Left ventricle myocardium inferior (tissue), 1 donor: ENCODE results near the gene RASSF7. TPM values are rescaled to one million over a fixed set of nuclear protein-coding genes. Genes with fewer than 3 reads are reported as not detected.
"Not testable (repeated sequence)": the region's sequence is repeated elsewhere in the genome, so short reads cannot be mapped to it uniquely, and the experiment has no call there.

Experiments used
- DNase-seq: peaks from one replicate; pipeline ENCODE4 v3.0.0-alpha.2; 2020
- H3K27ac ChIP-seq: fragments of 200-600 bp; replicated peaks from 2 replicates; pipeline ENCODE4 v1.8.0; 2021
- H3K27me3 ChIP-seq: fragments of 200-600 bp; 2 replicates; pipeline ENCODE4 v1.8.0; 2021; ENCODE audit warnings: low read depth
- H3K36me3 ChIP-seq: fragments of 200-600 bp; 2 replicates; pipeline ENCODE4 v1.8.0; 2021
- H3K4me1 ChIP-seq: fragments of 200-600 bp; 2 replicates; pipeline ENCODE4 v1.8.0; 2021
- H3K4me3 ChIP-seq: fragments of 200-600 bp; 2 replicates; pipeline ENCODE4 v1.8.0; 2021; ENCODE audit warnings: mild to moderate bottlenecking, moderate library complexity
- H3K9me3 ChIP-seq: fragments of 200-600 bp; replicated peaks from 2 replicates; pipeline ENCODE4 v1.8.0; 2021
- intact Hi-C: fragments of 100-400 bp; cut with micrococcal nuclease; formaldehyde crosslinking; loops from one replicate; pipeline ENCODE4 v1.11.0; 2022
- total RNA-seq: library from RNA; stranded (reverse); fragmentation: NEBNext Ultra II Directional; extraction: Animal tissue kit (Norgen Biotek cat#: 25700); gene quantifications from one replicate; pipeline ENCODE4 v1.2.1, GENCODE V29; 2021
- TF ChIP-seq, protein P1 (sequence below): fragments of 200-600 bp; IDR thresholded peaks from 2 replicates; pipeline ENCODE4 v1.8.0; 2021; ENCODE audit warnings: antibody characterized with exemption, mild to moderate bottlenecking, borderline replicate concordance
- donor health status: DM: no; HTN: yes; CAD: no; lungs with severe emphysema.

The RASSF7 gene
- total RNA-seq, 1 donor from 2014 or later = 4.5 TPM

DNA sequence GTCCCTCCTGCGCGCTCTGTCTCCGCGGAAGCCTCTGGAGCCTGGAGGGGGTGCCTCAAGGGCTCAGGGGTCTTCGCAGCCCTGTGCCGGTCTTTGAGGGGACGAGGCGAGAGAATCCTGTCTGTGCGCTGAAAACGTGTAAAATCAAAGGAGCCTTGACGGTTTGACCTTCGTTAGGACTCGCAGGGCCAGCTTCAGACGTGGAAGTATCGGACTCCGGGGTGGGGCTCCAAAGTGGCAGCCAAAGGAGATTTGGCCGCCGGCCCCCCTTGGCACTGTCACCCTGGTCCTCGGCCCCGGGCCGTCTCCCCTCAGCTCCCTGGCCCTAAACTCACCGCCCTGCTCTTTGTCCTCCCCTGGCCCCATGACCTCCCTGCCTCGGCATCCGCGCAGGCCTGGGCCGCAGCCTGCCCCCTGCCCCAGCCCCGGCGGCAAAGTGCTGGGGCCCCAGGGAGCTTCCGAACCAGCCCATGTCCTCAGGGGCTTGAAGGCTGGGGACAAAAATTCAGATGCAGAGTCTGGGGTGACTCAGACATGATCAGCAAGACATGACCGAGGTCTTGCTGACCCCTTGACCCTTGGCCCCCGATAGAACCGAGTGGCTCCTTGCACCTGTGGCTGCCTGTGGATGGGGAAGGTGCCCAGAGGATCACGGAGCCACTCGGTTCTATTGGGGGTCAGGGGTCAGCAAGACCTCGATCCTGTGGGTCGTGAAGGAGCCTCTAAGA is 8.6 kb downstream of the RASSF7 start:
- H3K36me3 ChIP-seq = no peaks in the 10 kb centered on the region
- peak; percentile 77 for DNase-seq
- H3K9me3 ChIP-seq = no peaks in the 10 kb centered on the region
- no peaks in the 10 kb centered on the region for H3K27me3 ChIP-seq
- peaks cover 39% of the 10 kb centered on the region for H3K4me1 ChIP-seq
- peak overlapping the region; percentile 99 for H3K27ac ChIP-seq
- intact Hi-C loops = no loop called here
- TF ChIP-seq, protein P1, sequence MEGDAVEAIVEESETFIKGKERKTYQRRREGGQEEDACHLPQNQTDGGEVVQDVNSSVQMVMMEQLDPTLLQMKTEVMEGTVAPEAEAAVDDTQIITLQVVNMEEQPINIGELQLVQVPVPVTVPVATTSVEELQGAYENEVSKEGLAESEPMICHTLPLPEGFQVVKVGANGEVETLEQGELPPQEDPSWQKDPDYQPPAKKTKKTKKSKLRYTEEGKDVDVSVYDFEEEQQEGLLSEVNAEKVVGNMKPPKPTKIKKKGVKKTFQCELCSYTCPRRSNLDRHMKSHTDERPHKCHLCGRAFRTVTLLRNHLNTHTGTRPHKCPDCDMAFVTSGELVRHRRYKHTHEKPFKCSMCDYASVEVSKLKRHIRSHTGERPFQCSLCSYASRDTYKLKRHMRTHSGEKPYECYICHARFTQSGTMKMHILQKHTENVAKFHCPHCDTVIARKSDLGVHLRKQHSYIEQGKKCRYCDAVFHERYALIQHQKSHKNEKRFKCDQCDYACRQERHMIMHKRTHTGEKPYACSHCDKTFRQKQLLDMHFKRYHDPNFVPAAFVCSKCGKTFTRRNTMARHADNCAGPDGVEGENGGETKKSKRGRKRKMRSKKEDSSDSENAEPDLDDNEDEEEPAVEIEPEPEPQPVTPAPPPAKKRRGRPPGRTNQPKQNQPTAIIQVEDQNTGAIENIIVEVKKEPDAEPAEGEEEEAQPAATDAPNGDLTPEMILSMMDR = no peak
- peak overlapping the region; percentile 84 for H3K4me3 ChIP-seq

DNA sequence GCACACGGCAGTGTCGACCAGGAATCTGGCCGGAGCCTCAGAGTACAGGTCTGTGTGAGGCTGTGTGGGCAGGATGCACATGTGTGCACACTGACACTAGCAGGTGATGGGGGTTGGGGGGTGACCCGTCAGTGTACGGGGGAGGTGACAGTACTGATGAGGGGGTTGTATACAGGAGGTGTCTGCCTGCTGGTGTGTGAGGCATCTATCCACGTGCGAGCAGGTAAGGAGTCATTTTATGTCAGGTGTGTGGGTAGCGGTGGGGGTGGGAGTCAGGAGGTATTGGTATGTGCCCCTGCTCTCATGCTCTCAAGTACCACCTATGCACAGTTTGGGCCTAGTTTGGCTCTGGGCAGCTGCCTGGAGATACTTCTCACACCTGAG is 11.0 kb downstream of the RASSF7 start:
- no peak for DNase-seq

DNA sequence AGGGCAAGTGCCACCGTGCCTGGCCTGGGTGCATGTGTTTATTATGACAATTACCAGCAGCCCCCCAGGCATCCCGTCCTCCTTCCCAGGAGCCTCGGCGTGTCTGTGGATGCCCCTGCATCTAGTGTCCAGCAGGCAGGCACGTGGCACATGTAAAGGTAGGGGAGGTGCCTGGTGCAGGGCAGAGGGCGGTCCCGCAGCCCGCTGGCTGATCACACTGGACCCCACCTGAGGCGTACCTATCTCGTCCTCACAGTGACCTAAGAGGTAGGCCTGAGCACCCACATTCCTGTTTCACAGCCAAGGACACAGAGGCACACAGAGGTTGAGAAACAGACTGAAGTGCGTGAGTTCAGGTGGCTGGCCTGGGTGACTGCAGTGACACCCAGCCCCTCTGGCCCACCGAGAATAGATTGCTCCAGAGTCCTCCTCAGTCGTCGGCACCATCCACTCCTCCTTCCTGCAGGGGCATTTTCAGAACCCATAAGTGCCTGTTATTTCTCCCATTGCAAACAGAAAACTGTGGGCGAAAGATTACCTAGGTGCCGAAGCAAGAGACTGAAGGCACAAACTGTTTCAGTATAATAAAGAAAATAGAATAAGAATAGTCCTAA is 12.5 kb downstream of the RASSF7 start:
- TF ChIP-seq, protein P1 = no peak
- Histone ChIP-seq H3K9me3 (no peaks in the 10 kb centered on the region), H3K36me3 (no peaks in the 10 kb centered on the region), H3K27ac (no peak overlapping the region), H3K4me3 (no peak overlapping the region), H3K27me3 (no peaks in the 10 kb centered on the region), H3K4me1 (peaks cover 49% of the 10 kb centered on the region)
- DNase-seq = no peak
- intact Hi-C loops = no loop called here

More for the DNA sequence above, 11.0 kb downstream of the RASSF7 start:
- Histone ChIP-seq H3K4me3 (no peak overlapping the region), H3K27me3 (no peaks in the 10 kb centered on the region), H3K27ac (no peak overlapping the region), H3K36me3 (no peaks in the 10 kb centered on the region), H3K9me3 (no peaks in the 10 kb centered on the region), H3K4me1 (peaks cover 48% of the 10 kb centered on the region)
- TF ChIP-seq, protein P1 = no peak
- intact Hi-C loops = no loop called here

DNA sequence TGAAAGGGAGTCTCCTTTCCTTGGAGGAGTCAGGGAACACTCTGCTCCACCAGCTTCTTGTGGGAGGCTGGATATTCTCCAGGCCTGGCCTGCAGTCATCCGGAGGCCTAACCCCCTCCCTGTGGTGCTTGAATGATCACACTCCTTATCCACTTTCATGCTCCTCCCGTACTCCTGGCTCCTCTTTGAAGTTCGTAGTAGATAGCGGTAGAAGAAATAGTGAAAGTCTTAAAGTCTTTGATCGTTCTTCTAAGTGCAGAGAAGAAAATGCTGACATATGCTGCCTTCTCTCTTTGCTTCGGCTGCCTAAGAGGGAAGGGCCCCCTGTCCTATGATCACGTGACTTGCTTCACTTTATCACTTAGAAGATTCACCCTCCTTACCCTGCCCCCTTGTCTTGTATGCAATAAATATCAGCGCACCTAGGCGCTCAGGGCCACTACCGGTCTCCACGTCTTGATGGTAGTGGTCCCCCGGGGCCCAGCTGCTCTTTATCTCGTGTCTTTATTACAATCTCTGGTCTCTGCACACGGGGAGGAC is 13.3 kb downstream of the RASSF7 start:
- H3K27me3 ChIP-seq, H3K9me3 ChIP-seq, H3K27ac ChIP-seq, H3K36me3 ChIP-seq, DNase-seq, intact Hi-C loops: not testable (repeated sequence)
- Histone ChIP-seq H3K4me3 (peak overlapping the region; percentile 79), H3K4me1 (peaks cover 55% of the 10 kb centered on the region)

DNA sequence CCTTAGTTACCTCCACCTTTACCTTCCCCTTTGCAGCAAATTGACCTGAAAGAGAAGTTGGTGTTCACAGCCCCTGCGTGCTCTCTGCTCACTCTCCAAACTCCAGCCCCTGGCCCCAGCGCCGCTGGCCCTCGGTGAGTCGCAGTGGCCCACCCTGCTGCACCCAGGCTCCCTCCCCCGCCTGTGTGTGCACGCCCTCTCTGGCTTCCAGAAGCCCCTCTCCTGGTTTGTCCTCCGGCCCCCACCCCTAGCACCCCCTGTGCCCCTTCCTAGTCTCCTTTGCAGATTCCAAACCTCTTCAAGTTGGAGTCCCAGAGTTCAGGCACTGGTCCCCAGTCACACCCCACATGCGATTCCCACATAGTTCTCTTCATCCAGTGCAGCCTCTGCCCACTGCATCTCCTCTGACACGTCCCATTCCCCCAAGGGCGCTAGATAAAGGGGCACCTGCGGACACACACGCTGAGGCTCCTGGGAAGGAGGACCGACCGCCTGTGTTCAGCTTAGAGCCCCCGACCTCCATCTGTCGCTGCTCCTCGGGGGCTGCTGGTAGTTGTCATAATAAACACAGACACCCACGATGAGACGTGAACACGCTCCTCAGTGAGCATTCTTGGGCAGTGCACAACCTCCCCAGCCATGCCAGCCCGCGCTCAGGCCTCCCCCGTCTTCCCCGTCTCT is 14.0 kb downstream of the RASSF7 start:
- Histone ChIP-seq H3K36me3 (no peaks in the 10 kb centered on the region), H3K9me3 (no peaks in the 10 kb centered on the region), H3K4me3 (peak overlapping the region; percentile 79), H3K4me1 (peaks cover 55% of the 10 kb centered on the region), H3K27ac (no peak overlapping the region), H3K27me3 (no peaks in the 10 kb centered on the region)
- TF ChIP-seq, protein P1 = no peak
- no peak for DNase-seq
- intact Hi-C loops = no loop called here
